Panc1 (cell line): ENCODE results near the gene FBXW7. TPM values are rescaled to one million over a fixed set of nuclear protein-coding genes. Genes with fewer than 3 reads are reported as not detected.

Source experiments
- ATAC-seq: fragments of 200-7000 bp; cut with Tn5 transposase; 2 replicates; pipeline ENCODE4 v1.9.1; 2020; ENCODE audit warnings: mild to moderate bottlenecking, moderate library complexity
- BruUV-seq: library from RNA; stranded (reverse); fragments of 400-500 nt; replicated peaks from 2 replicates; lab custom pipeline; 2021; lab: Mats Ljungman, UMichigan
- CTCF ChIA-PET: fragments of 300-600 bp; sonication (Branson Sonifier 250); formaldehyde crosslinking; loops from one replicate; lab custom pipeline; 2022; ENCODE audit warnings: antibody characterized with exemption; lab: Charles Lee
- POLR2A ChIA-PET: fragments of 300-600 bp; sonication (Branson Sonifier 250); formaldehyde crosslinking; loops from one replicate; lab custom pipeline; 2022; ENCODE audit warnings: antibody characterized with exemption; lab: Charles Lee
- DNase-seq: peaks from one replicate; pipeline ENCODE4 v3.0.0-alpha.2; 2010; ENCODE audit warnings: low read depth, low spot score
- H3K27ac ChIP-seq: 2 replicates; pipeline ENCODE4 v1.5.1; 2011; ENCODE audit warnings: mild to moderate bottlenecking, low read length, inconsistent platforms
- H3K27me3 ChIP-seq: fragments of 200-500 bp; sonication (Bioruptor generic); 2 replicates; pipeline ENCODE4 v1.6.0; 2014; ENCODE audit warnings: low read length, inconsistent platforms; ENCODE audit not compliant: control insufficient read depth, insufficient read depth
- H3K36me3 ChIP-seq: fragments of 200-500 bp; sonication (Bioruptor generic); 2 replicates; pipeline ENCODE4 v1.5.1; 2014; ENCODE audit warnings: inconsistent platforms, mild to moderate bottlenecking, low read length, moderate library complexity; ENCODE audit not compliant: control insufficient read depth, insufficient read depth
- H3K4me1 ChIP-seq: 2 replicates; pipeline ENCODE4 v1.5.1; 2011; ENCODE audit warnings: inconsistent platforms, mild to moderate bottlenecking, low read length, moderate library complexity; ENCODE audit not compliant: control insufficient read depth, insufficient read depth
- H3K4me3 ChIP-seq, 2 experiments: 2 replicates each; pipeline ENCODE4 v1.5.1; 2011 to 2012; ENCODE audit warnings: low read depth in 2 of 2, low read length in 2 of 2, mild to moderate bottlenecking in 2 of 2, inconsistent platforms in 1 of 2, moderate library complexity in 1 of 2
- H3K9me3 ChIP-seq: fragments of 200-500 bp; sonication (Bioruptor generic); 2 replicates; pipeline ENCODE4 v1.5.1; 2014; ENCODE audit warnings: low read depth, mild to moderate bottlenecking, inconsistent platforms, low read length, moderate library complexity; ENCODE audit not compliant: control insufficient read depth, insufficient read depth
- CTCF ChIP-seq: fragments of 450-650 bp; IDR thresholded peaks from 2 replicates; pipeline ENCODE4 v1.5.1; 2017; ENCODE audit warnings: mild to moderate bottlenecking
- POLR2AphosphoS5 ChIP-seq: IDR thresholded peaks from 2 replicates; pipeline ENCODE4 v1.6.1; 2012; ENCODE audit warnings: mild to moderate bottlenecking, low read depth, low read length, moderate library complexity
- REST ChIP-seq, 2 experiments: IDR thresholded peaks; 2 replicates each; pipeline ENCODE4 v1.6.1; 2011 to 2012; ENCODE audit warnings: low read depth in 2 of 2, control low read depth in 1 of 2, low read length in 1 of 2, mild to moderate bottlenecking in 1 of 2, moderate library complexity in 1 of 2; ENCODE audit not compliant: insufficient read depth in 1 of 2
- SIN3A ChIP-seq: IDR thresholded peaks from 2 replicates; pipeline ENCODE4 v1.6.1; 2012; ENCODE audit warnings: low read depth, mild to moderate bottlenecking, low read length, moderate library complexity, borderline replicate concordance; ENCODE audit not compliant: insufficient read depth
- TCF7L2 ChIP-seq: IDR thresholded peaks from 2 replicates; pipeline ENCODE4 v1.6.1; 2011; ENCODE audit warnings: mild to moderate bottlenecking, low read depth, low read length, inconsistent platforms
- in situ Hi-C: cut with HindIII; loops from 2 replicates; pipeline ENCODE4 v1.10.0; 2016; ENCODE audit warnings: low sequenced_read_pairs, low pct_unique_long_range_greater_than_20kb
- intact Hi-C: fragments of 100-400 bp; cut with micrococcal nuclease; formaldehyde crosslinking; loops from one replicate; pipeline ENCODE4 v1.10.0; 2022; ENCODE audit not compliant: unreplicated experiment
- total RNA-seq: library from RNA; stranded (reverse); gene quantifications from one replicate; pipeline ENCODE4 v1.2.1, GENCODE V29; 2021; ENCODE audit not compliant: unreplicated experiment

The FBXW7 gene
- total RNA-seq, 1 experiment from 2014 or later = 16.2 TPM

GRCh38 chr4:152296386-152296785 lies 239.5 kb downstream of the FBXW7 start:
- no peaks in the 10 kb centered on the region for H3K4me1 ChIP-seq
- no peaks in the 10 kb centered on the region for H3K9me3 ChIP-seq
- BruUV-seq = no TSS peak
- ChIA-PET CTCF (no interaction called here), POLR2A (no interaction called here)
- no peaks in the 10 kb centered on the region for H3K36me3 ChIP-seq
- H3K27ac ChIP-seq = no peak overlapping the region
- in situ Hi-C loops (no loop called here), intact Hi-C loops (no loop called here)
- ATAC-seq (no peak), DNase-seq (no peak)
- H3K4me3 ChIP-seq = no peak overlapping the region
- no peaks in the 10 kb centered on the region; the same call in 1 of the 2 replicates for H3K27me3 ChIP-seq
- no peak for TF ChIP-seq REST (IDR thresholded peaks at IDR 0.05; ENCODE audit: insufficient read depth in 1 of 2, low read depth in 2 of 2, low read length in 1 of 2)
- TF ChIP-seq TCF7L2 = no peak
- no peak for TF ChIP-seq CTCF
- TF ChIP-seq SIN3A = no peak
- no peak for TF ChIP-seq POLR2AphosphoS5

GRCh38 chr4:152294765-152295164 lies 241.1 kb downstream of the FBXW7 start:
- H3K4me3 ChIP-seq = no peak overlapping the region
- ChIA-PET POLR2A (no interaction called here), CTCF (no interaction called here)
- H3K4me1 ChIP-seq = no peaks in the 10 kb centered on the region
- H3K36me3 ChIP-seq = no peaks in the 10 kb centered on the region
- no peak overlapping the region for H3K27ac ChIP-seq
- no peaks in the 10 kb centered on the region for H3K9me3 ChIP-seq
- in situ Hi-C loops (no loop called here), intact Hi-C loops (no loop called here)
- ATAC-seq = no peak
- no peaks in the 10 kb centered on the region; the same call in 1 of the 2 replicates for H3K27me3 ChIP-seq
- BruUV-seq = no TSS peak
- TF ChIP-seq REST (IDR thresholded peaks at IDR 0.05; ENCODE audit: insufficient read depth in 1 of 2, low read depth in 2 of 2, low read length in 1 of 2) (no peak), CTCF (no peak), POLR2AphosphoS5 (no peak), TCF7L2 (no peak), SIN3A (no peak)
- no peak for DNase-seq
